Measurements from ENCODE around the gene SKOR1.
A peak's percentile ranks its signal among the peaks of the same experiment; 100 is the strongest.

Gene SKOR1

GRCh38 chr15:67790610-67791319 lies 34.5 kb upstream of the SKOR1 start:
- TF ChIP-seq REST (IDR thresholded peaks at IDR 0.05; ENCODE audit: insufficient read depth in 1 of 2, low read depth in 2 of 2, low read length in 2 of 2) (no peak), POLR2AphosphoS5 (IDR thresholded peaks at IDR 0.05; ENCODE audit: low read depth, low read length) (no peak), TAF1 (IDR thresholded peaks at IDR 0.05; ENCODE audit: borderline replicate concordance, insufficient read depth, low read length) (no peak), FOXP2 (optimal IDR thresholded peaks at IDR 0.05; ENCODE audit: borderline replicate concordance, extremely low read depth, extremely low read length, insufficient read depth) (no peak), SIN3A (IDR thresholded peaks at IDR 0.05; ENCODE audit: borderline replicate concordance, insufficient read depth, low read length) (no peak)

- TF ChIP-seq SIN3A (IDR thresholded peaks at IDR 0.05; ENCODE audit: borderline replicate concordance, insufficient read depth, low read length) (peak; percentile 37; the same call in 1 of the 2 replicates), TAF1 (IDR thresholded peaks at IDR 0.05; ENCODE audit: borderline replicate concordance, insufficient read depth, low read length) (no peak), POLR2AphosphoS5 (IDR thresholded peaks at IDR 0.05; ENCODE audit: low read depth, low read length) (no peak), REST (IDR thresholded peaks at IDR 0.05; ENCODE audit: insufficient read depth in 1 of 2, low read depth in 2 of 2, low read length in 2 of 2) (no peak), FOXP2 (optimal IDR thresholded peaks at IDR 0.05; ENCODE audit: borderline replicate concordance, extremely low read depth, extremely low read length, insufficient read depth) (no peak)
These were observed 32.9 kb upstream of the SKOR1 start for GRCh38 chr15:67792250-67792942.

- TF ChIP-seq REST (IDR thresholded peaks at IDR 0.05; ENCODE audit: insufficient read depth in 1 of 2, low read depth in 2 of 2, low read length in 2 of 2) (no peak), POLR2AphosphoS5 (IDR thresholded peaks at IDR 0.05; ENCODE audit: low read depth, low read length) (no peak), SIN3A (IDR thresholded peaks at IDR 0.05; ENCODE audit: borderline replicate concordance, insufficient read depth, low read length) (no peak), TAF1 (IDR thresholded peaks at IDR 0.05; ENCODE audit: borderline replicate concordance, insufficient read depth, low read length) (no peak), FOXP2 (optimal IDR thresholded peaks at IDR 0.05; ENCODE audit: borderline replicate concordance, extremely low read depth, extremely low read length, insufficient read depth) (no peak)
These were observed 30.3 kb upstream of the SKOR1 start for GRCh38 chr15:67794832-67795574.

- no peak for TF ChIP-seq FOXP2 (optimal IDR thresholded peaks at IDR 0.05; ENCODE audit: borderline replicate concordance, extremely low read depth, extremely low read length, insufficient read depth)
- 0 out of 4 replicates have a peak, but pooled peaks of 1 of the 2 experiments have one; percentile 25 for TF ChIP-seq REST (IDR thresholded peaks at IDR 0.05; ENCODE audit: insufficient read depth in 1 of 2, low read depth in 2 of 2, low read length in 2 of 2)
- TF ChIP-seq POLR2AphosphoS5 (IDR thresholded peaks at IDR 0.05; ENCODE audit: low read depth, low read length) = no peak
- no peak for TF ChIP-seq SIN3A (IDR thresholded peaks at IDR 0.05; ENCODE audit: borderline replicate concordance, insufficient read depth, low read length)
- no peak for TF ChIP-seq TAF1 (IDR thresholded peaks at IDR 0.05; ENCODE audit: borderline replicate concordance, insufficient read depth, low read length)
These were observed 28.8 kb upstream of the SKOR1 start for GRCh38 chr15:67796196-67797127.

All from PFSK-1 (cell line).